SK-N-SH (cell line): ENCODE measurements around the gene SERPINE1.

ENCODE experiments used
- EP300 ChIP-seq, 2 experiments: IDR thresholded peaks; 2 replicates each; pipeline versions ENCODE4 v1.4.0 to v1.6.1; 2012; ENCODE audit warnings: borderline replicate concordance in 1 of 2, low read depth in 1 of 2, low read length in 1 of 2
- EZH2phosphoT487 ChIP-seq: fragments of 200-600 bp; sonication (generic); IDR thresholded peaks from 2 replicates; pipeline ENCODE4 v1.6.1; 2017; ENCODE audit warnings: low read depth, mixed run types, mild to moderate bottlenecking, antibody characterized with exemption, moderate library complexity, borderline replicate concordance
- FOXJ3 ChIP-seq: sonication (generic); formaldehyde crosslinking; IDR thresholded peaks from 2 replicates; pipeline ENCODE4 v1.5.1; 2020; ENCODE audit warnings: mild to moderate bottlenecking, missing genetic modification reagents
- MXI1 ChIP-seq: IDR thresholded peaks from 2 replicates; pipeline ENCODE4 v1.6.1; 2012; ENCODE audit warnings: mild to moderate bottlenecking, low read depth, low read length, improper control_type of control experiment
- NRF1 ChIP-seq: IDR thresholded peaks from 2 replicates; pipeline ENCODE4 v1.6.1; 2012; ENCODE audit warnings: low read depth, mild to moderate bottlenecking, low read length
- POLR2AphosphoS5 ChIP-seq: IDR thresholded peaks from 2 replicates; pipeline ENCODE4 v1.6.1; 2012; ENCODE audit warnings: low read depth, low read length
- SIN3A ChIP-seq: IDR thresholded peaks from 2 replicates; pipeline ENCODE4 v1.6.1; 2012; ENCODE audit warnings: low read depth, mild to moderate bottlenecking, low read length, moderate library complexity, borderline replicate concordance
- SMC3 ChIP-seq: IDR thresholded peaks from 2 replicates; pipeline ENCODE4 v1.6.1; 2012; ENCODE audit warnings: low read depth, low read length, improper control_type of control experiment
- TAF1 ChIP-seq: IDR thresholded peaks from 2 replicates; pipeline ENCODE4 v1.6.1; 2012; ENCODE audit warnings: low read depth, mild to moderate bottlenecking, low read length, moderate library complexity, borderline replicate concordance
- TCF12 ChIP-seq: IDR thresholded peaks from 2 replicates; pipeline ENCODE4 v1.4.0; 2012
- TEAD4 ChIP-seq: IDR thresholded peaks from 2 replicates; pipeline ENCODE4 v1.4.0; 2012; ENCODE audit warnings: mild to moderate bottlenecking, borderline replicate concordance; ENCODE audit not compliant: insufficient read depth
- TF ChIP-seq, protein P1 (sequence below): fragments of 200-600 bp; sonication (generic); IDR thresholded peaks from 2 replicates; pipeline ENCODE4 v1.6.1; 2017; ENCODE audit warnings: antibody characterized with exemption, mild to moderate bottlenecking, moderate library complexity
- TF ChIP-seq, protein P2 (sequence below): IDR thresholded peaks from 2 replicates; pipeline ENCODE4 v1.6.1; 2012; ENCODE audit warnings: mild to moderate bottlenecking, low read depth, low read length, moderate library complexity

DNA sequence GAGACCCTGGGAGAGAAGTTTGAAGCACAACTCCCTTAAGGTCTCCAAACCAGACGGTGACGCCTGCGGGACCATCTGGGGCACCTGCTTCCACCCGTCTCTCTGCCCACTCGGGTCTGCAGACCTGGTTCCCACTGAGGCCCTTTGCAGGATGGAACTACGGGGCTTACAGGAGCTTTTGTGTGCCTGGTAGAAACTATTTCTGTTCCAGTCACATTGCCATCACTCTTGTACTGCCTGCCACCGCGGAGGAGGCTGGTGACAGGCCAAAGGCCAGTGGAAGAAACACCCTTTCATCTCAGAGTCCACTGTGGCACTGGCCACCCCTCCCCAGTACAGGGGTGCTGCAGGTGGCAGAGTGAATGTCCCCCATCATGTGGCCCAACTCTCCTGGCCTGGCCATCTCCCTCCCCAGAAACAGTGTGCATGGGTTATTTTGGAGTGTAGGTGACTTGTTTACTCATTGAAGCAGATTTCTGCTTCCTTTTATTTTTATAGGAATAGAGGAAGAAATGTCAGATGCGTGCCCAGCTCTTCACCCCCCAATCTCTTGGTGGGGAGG, 10.8 kb downstream of the SERPINE1 start:
- no peak for TF ChIP-seq TAF1
- TF ChIP-seq TEAD4: no peak
- no peak for TF ChIP-seq TCF12
- TF ChIP-seq, protein P1, sequence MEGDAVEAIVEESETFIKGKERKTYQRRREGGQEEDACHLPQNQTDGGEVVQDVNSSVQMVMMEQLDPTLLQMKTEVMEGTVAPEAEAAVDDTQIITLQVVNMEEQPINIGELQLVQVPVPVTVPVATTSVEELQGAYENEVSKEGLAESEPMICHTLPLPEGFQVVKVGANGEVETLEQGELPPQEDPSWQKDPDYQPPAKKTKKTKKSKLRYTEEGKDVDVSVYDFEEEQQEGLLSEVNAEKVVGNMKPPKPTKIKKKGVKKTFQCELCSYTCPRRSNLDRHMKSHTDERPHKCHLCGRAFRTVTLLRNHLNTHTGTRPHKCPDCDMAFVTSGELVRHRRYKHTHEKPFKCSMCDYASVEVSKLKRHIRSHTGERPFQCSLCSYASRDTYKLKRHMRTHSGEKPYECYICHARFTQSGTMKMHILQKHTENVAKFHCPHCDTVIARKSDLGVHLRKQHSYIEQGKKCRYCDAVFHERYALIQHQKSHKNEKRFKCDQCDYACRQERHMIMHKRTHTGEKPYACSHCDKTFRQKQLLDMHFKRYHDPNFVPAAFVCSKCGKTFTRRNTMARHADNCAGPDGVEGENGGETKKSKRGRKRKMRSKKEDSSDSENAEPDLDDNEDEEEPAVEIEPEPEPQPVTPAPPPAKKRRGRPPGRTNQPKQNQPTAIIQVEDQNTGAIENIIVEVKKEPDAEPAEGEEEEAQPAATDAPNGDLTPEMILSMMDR: no peak
- no peak for TF ChIP-seq MXI1
- TF ChIP-seq EZH2phosphoT487: no peak
- peak; percentile 6; the same call in 1 of the 2 replicates for TF ChIP-seq POLR2AphosphoS5
- no peak for TF ChIP-seq EP300 (IDR thresholded peaks at IDR 0.05; ENCODE audit: borderline replicate concordance in 1 of 2, low read depth in 1 of 2, low read length in 1 of 2)
- TF ChIP-seq SMC3: no peak
- TF ChIP-seq SIN3A: no peak
- TF ChIP-seq, protein P2, sequence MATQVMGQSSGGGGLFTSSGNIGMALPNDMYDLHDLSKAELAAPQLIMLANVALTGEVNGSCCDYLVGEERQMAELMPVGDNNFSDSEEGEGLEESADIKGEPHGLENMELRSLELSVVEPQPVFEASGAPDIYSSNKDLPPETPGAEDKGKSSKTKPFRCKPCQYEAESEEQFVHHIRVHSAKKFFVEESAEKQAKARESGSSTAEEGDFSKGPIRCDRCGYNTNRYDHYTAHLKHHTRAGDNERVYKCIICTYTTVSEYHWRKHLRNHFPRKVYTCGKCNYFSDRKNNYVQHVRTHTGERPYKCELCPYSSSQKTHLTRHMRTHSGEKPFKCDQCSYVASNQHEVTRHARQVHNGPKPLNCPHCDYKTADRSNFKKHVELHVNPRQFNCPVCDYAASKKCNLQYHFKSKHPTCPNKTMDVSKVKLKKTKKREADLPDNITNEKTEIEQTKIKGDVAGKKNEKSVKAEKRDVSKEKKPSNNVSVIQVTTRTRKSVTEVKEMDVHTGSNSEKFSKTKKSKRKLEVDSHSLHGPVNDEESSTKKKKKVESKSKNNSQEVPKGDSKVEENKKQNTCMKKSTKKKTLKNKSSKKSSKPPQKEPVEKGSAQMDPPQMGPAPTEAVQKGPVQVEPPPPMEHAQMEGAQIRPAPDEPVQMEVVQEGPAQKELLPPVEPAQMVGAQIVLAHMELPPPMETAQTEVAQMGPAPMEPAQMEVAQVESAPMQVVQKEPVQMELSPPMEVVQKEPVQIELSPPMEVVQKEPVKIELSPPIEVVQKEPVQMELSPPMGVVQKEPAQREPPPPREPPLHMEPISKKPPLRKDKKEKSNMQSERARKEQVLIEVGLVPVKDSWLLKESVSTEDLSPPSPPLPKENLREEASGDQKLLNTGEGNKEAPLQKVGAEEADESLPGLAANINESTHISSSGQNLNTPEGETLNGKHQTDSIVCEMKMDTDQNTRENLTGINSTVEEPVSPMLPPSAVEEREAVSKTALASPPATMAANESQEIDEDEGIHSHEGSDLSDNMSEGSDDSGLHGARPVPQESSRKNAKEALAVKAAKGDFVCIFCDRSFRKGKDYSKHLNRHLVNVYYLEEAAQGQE: no peak
- no peak for TF ChIP-seq NRF1
- TF ChIP-seq FOXJ3 (CRISPR knock-in tag): no peak
